HEK293 (cell line): Measurements from ENCODE around the gene CYTH4.

Source experiments
- KLF16 ChIP-seq: fragments of 450-650 bp; formaldehyde crosslinking; IDR thresholded peaks from 2 replicates; pipeline ENCODE4 v1.5.1; 2017; ENCODE audit warnings: missing biosample characterization, missing genetic modification characterization
- ZBTB48 ChIP-seq: fragments of 450-650 bp; formaldehyde crosslinking; IDR thresholded peaks from 2 replicates; pipeline ENCODE4 v1.5.1; 2016; ENCODE audit warnings: missing biosample characterization, missing genetic modification characterization
- ZFP3 ChIP-seq: fragments of 450-650 bp; formaldehyde crosslinking; IDR thresholded peaks from 2 replicates; pipeline ENCODE4 v1.5.1; 2016; ENCODE audit warnings: low read depth, missing biosample characterization, missing genetic modification characterization
- ZNF266 ChIP-seq: fragments of 450-650 bp; formaldehyde crosslinking; IDR thresholded peaks from 2 replicates; pipeline ENCODE4 v1.5.1; 2016; ENCODE audit warnings: missing biosample characterization, missing genetic modification characterization, low read depth
- ZNF530 ChIP-seq: fragments of 450-650 bp; formaldehyde crosslinking; IDR thresholded peaks from 2 replicates; pipeline ENCODE4 v1.5.1; 2016; ENCODE audit warnings: low read depth, missing biosample characterization, missing genetic modification characterization
- ZNF571 ChIP-seq: fragments of 450-650 bp; formaldehyde crosslinking; IDR thresholded peaks from 2 replicates; pipeline ENCODE4 v1.5.0; 2017; ENCODE audit warnings: missing biosample characterization, missing genetic modification characterization
- TF ChIP-seq, protein P1 (sequence below): fragments of 450-650 bp; IDR thresholded peaks from 2 replicates; pipeline ENCODE4 v1.5.1; 2018; ENCODE audit warnings: missing biosample characterization, missing genetic modification characterization
- TF ChIP-seq, protein P2 (sequence below): fragments of 450-650 bp; formaldehyde crosslinking; IDR thresholded peaks from 2 replicates; pipeline ENCODE4 v1.5.1; 2017; ENCODE audit warnings: missing biosample characterization, missing genetic modification characterization

The CYTH4 gene

DNA sequence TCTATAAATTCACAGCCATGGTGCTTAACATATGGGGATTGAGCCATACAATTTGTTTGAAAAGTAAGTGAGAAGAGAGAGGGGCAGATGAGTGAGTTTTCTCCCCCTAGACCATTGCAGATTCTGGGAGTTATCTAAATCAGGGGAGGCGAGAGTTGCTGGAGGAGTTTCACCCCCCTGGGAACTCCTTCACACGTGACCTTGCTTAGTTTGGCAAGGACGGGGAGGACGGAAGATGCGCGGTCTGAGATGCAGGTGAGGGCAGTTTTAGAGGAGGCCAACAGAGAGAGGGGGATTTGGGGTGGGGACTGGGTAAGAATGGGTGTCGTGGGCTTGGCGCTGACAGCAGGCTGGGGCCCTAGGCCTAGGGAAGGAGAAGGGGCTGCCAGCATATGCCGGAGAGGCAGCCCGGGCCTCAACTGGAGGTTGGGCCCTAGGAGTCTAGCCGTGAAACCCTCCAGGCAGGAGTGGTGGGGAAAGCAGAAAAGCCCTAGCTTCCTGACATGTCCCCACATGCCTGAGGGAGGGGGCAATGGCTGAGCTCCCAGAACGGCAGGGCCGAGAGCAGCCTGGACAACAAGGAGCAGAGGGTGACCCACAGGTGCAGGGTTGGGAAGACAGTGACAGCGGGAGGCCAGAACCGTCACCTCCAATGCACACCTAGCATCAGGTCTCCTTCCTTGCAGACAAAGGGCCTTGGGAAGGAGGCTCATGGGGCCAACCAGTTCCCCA, 81.1 kb downstream of the CYTH4 start (continued):
- TF ChIP-seq KLF16 (no peak), ZNF266 (tag by site-specific recombination) (no peak), ZNF571 (no peak), ZNF530 (tag by site-specific recombination) (no peak), ZFP3 (tag by site-specific recombination) (no peak), ZBTB48 (tag by site-specific recombination) (peak; percentile 31; the same call in 1 of the 2 replicates)
- TF ChIP-seq, protein P1, sequence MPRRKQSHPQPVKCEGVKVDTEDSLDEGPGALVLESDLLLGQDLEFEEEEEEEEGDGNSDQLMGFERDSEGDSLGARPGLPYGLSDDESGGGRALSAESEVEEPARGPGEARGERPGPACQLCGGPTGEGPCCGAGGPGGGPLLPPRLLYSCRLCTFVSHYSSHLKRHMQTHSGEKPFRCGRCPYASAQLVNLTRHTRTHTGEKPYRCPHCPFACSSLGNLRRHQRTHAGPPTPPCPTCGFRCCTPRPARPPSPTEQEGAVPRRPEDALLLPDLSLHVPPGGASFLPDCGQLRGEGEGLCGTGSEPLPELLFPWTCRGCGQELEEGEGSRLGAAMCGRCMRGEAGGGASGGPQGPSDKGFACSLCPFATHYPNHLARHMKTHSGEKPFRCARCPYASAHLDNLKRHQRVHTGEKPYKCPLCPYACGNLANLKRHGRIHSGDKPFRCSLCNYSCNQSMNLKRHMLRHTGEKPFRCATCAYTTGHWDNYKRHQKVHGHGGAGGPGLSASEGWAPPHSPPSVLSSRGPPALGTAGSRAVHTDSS (tag by site-specific recombination) = no peak
- TF ChIP-seq, protein P2, sequence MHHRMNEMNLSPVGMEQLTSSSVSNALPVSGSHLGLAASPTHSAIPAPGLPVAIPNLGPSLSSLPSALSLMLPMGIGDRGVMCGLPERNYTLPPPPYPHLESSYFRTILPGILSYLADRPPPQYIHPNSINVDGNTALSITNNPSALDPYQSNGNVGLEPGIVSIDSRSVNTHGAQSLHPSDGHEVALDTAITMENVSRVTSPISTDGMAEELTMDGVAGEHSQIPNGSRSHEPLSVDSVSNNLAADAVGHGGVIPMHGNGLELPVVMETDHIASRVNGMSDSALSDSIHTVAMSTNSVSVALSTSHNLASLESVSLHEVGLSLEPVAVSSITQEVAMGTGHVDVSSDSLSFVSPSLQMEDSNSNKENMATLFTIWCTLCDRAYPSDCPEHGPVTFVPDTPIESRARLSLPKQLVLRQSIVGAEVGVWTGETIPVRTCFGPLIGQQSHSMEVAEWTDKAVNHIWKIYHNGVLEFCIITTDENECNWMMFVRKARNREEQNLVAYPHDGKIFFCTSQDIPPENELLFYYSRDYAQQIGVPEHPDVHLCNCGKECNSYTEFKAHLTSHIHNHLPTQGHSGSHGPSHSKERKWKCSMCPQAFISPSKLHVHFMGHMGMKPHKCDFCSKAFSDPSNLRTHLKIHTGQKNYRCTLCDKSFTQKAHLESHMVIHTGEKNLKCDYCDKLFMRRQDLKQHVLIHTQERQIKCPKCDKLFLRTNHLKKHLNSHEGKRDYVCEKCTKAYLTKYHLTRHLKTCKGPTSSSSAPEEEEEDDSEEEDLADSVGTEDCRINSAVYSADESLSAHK = no peak
